Right lobe of liver (tissue), 4 donors: ENCODE data around the gene RTP4.

Source experiments
- CTCF ChIP-seq, 4 donors: fragments of 200-600 bp in 3 of 4; fragments of 450-650 bp in 1 of 4; IDR thresholded peaks; one replicate each; pipeline versions ENCODE4 v1.5.1 to v1.8.0; 2016 to 2022; ENCODE audit warnings: antibody characterized with exemption in 4 of 4, mild to moderate bottlenecking in 2 of 4
- POLR2A ChIP-seq: fragments of 450-650 bp; IDR thresholded peaks from one replicate; pipeline ENCODE4 v1.6.1; 2017; ENCODE audit warnings: antibody characterized with exemption, mild to moderate bottlenecking
- donor health status: DM: no; HTN: no; CAD: no.
- donor health status: DM: no; HTN: no; CAD: no.
- donor health status: DM: no; HTN: yes; CAD: no.

GRCh38 chr3:187398955-187399354 lies 30.8 kb downstream of the RTP4 start:
- TF ChIP-seq CTCF (IDR thresholded peaks at IDR 0.05) (no peak), POLR2A (no peak)
